GM12801 (cell line): ENCODE measurements around the gene PCDHA13.

ENCODE experiments used
- TF ChIP-seq, protein P1 (sequence below): IDR thresholded peaks from one replicate; pipeline ENCODE4 v1.5.1; 2011; ENCODE audit warnings: control low read depth; ENCODE audit not compliant: insufficient read length; ENCODE audit errors: extremely low read depth

The PCDHA13 gene

DNA sequence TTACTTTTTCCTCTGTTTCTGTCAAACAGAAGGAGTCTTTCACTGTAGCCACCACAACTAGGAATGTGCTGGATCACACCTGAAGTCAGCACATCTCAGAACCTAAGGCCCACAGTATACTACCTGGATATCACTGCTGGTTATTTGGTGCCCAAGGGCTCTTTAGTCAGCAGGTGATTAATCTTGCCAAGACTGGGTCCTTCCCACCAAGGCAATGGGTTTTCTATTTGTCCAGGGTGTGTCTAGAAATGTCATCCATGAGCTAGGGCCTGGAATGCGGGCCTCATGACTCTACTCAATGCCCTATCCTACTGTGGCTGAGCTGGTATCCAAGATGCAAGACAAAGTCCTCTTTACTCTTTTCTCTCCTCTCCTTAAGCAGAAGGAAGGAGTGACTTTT lies 34.4 kb downstream of the PCDHA13 start:
- TF ChIP-seq, protein P1, sequence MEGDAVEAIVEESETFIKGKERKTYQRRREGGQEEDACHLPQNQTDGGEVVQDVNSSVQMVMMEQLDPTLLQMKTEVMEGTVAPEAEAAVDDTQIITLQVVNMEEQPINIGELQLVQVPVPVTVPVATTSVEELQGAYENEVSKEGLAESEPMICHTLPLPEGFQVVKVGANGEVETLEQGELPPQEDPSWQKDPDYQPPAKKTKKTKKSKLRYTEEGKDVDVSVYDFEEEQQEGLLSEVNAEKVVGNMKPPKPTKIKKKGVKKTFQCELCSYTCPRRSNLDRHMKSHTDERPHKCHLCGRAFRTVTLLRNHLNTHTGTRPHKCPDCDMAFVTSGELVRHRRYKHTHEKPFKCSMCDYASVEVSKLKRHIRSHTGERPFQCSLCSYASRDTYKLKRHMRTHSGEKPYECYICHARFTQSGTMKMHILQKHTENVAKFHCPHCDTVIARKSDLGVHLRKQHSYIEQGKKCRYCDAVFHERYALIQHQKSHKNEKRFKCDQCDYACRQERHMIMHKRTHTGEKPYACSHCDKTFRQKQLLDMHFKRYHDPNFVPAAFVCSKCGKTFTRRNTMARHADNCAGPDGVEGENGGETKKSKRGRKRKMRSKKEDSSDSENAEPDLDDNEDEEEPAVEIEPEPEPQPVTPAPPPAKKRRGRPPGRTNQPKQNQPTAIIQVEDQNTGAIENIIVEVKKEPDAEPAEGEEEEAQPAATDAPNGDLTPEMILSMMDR: no peak

DNA sequence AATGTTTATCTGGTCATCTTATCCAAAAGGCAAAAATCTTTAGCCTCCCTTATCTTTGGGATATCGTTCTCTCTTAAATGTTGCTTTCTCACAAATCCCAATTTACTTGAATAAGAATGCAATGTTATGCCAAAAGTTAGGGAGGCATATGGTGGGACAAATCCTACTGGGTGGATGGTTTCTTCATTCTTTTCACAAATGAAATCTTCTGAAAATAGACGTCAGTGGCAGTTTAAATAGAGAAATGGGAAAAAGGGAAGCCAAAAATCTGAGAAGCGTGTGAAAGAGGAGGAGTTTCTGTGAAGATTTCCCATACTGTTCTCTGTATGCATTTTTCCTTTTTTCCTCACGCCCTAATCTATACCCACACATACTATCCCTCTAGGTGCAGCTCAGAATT lies 41.7 kb downstream of the PCDHA13 start:
- TF ChIP-seq, protein P1: no peak

DNA sequence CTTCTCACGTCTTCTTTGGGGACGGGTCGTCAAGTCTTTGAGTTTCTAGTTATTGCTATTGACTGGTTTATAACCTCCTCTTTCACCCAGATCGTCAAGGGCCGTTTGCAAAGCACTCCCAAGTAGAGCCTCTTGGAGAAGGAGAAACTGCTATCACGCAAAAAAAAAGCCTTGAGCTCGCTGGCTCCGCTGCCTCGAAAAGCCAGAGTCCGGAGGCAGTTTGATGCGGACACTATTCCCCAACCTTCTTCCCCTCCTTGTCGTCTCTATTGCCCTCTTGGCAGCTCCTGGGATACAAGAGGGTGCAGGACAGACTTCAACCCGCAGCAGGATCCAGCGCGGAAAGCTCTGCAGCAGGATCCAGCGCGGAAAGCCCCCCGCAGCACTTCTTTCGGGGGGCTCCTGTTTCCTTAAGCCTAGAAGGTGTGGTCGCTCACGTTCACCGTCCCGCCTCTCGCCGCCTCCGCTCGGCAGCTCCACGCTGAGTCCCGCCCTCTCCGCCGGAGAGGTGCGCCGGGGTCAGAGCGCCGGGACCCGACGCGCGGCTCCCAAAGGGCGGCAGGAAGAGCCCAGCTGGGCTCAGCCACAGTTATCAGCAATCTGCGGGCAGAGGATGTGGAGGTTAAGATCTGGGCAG lies 44.0 kb downstream of the PCDHA13 start, which contains the start of gene PCDHAC1:
Gene PCDHAC1 (plus strand): TSS at position 494 of the 637 bp plus-strand sequence. CDS start 594 bp downstream, outside the sequence.
- TF ChIP-seq, protein P1: no peak

DNA sequence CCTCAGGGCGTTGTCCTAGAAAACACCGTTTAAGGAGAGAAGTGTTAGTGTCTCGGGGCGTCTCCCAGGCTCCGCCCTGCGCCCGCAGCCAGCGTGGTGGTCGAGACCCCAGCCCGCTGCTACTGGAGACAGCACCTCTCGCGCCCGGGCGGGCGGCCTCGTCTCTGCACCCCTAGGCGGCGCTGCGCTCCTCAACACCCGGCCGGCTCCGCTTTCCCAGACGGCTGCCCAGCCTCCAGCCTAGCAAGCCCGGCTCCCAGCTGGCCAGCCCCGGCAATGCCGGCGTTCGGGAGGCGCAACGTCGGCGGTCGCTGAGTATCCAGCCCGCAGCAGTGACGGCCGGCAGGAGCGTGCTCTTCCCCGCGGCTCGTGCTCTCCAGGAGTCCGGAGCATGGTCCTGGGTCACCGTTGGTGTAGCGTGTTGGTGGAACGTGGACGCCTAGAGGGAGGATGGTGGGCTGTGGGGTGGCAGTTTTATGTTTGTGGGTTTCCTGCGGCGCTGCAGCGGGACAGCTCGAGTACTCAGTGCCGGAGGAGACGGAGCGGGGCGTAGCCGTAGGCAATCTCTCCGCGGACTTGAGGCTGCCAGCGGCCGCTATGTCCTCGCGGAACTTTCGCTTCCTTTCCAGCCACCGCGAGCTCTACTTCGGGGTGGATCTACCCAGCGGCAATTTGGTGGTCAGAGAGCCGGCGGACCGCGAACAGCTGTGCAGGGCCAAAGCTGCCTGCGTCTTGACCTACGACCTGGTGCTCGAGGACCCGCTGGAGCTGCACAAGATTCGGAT lies 44.7 kb downstream of the PCDHA13 start:
- TF ChIP-seq, protein P1: no peak

DNA sequence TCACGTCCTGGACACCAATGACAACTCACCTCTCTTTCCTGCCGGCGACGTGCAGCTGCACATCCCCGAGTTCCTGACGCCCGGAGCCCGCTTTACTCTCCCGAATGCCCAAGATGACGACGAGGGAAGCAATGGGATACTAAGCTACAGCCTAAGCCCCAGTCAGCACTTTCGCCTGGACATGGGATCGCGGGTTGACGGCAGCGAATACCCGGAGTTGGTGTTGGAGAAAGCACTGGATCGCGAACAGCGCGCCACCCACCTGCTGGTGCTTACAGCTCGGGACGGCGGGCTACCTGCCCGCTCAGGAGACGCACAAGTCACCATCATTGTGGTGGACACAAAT lies 45.3 kb downstream of the PCDHA13 start:
- TF ChIP-seq, protein P1: no peak
